Osteoblast (primary cell): Measurements from ENCODE around the gene CMTM8. TPM values are rescaled to one million over a fixed set of nuclear protein-coding genes. Genes with fewer than 3 reads are reported as not detected.
"Not testable (repeated sequence)": the region's sequence is repeated elsewhere in the genome, so short reads cannot be mapped to it uniquely, and the experiment has no call there.

ENCODE experiments used
- DNase-seq: peaks from one replicate; pipeline ENCODE4 v3.0.0; 2011; ENCODE audit warnings: low spot score, mixed read lengths; ENCODE audit not compliant: insufficient read length; ENCODE audit errors: missing footprints
- H2AFZ ChIP-seq: 2 replicates; pipeline ENCODE4 v1.6.0; 2011; ENCODE audit warnings: mild to moderate bottlenecking, low read length
- H3K27ac ChIP-seq: 2 replicates; pipeline ENCODE4 v1.5.1; 2011; ENCODE audit warnings: mild to moderate bottlenecking, low read depth, low read length, moderate library complexity
- H3K27me3 ChIP-seq: 2 replicates; pipeline ENCODE4 v1.6.0; 2012; ENCODE audit warnings: mild to moderate bottlenecking, control low read depth, inconsistent platforms, low read length, moderate library complexity; ENCODE audit not compliant: insufficient read depth
- H3K36me3 ChIP-seq: 2 replicates; pipeline ENCODE4 v1.5.1; 2011; ENCODE audit warnings: mild to moderate bottlenecking, low read length, control low read depth, moderate library complexity; ENCODE audit not compliant: insufficient read depth
- H3K4me1 ChIP-seq: 2 replicates; pipeline ENCODE4 v1.5.1; 2011; ENCODE audit warnings: mild to moderate bottlenecking, low read length, control low read depth, moderate library complexity; ENCODE audit not compliant: insufficient read depth
- H3K4me2 ChIP-seq: 2 replicates; pipeline ENCODE4 v1.6.0; 2011; ENCODE audit warnings: mild to moderate bottlenecking, low read length; ENCODE audit not compliant: insufficient read depth
- H3K4me3 ChIP-seq: fragments of 200-600 bp; sonication (generic); 3 replicates; pipeline ENCODE4 v1.5.1; 2012; ENCODE audit warnings: mild to moderate bottlenecking, low read length, inconsistent platforms; ENCODE audit not compliant: insufficient read depth
- H3K79me2 ChIP-seq: 2 replicates; pipeline ENCODE4 v1.6.0; 2012; ENCODE audit warnings: mild to moderate bottlenecking, low read length, control low read depth, inconsistent platforms; ENCODE audit not compliant: insufficient read depth
- H3K9me3 ChIP-seq: 2 replicates; pipeline ENCODE4 v1.5.1; 2011; ENCODE audit warnings: low read depth, low read length, control low read depth
- H4K20me1 ChIP-seq: 2 replicates; pipeline ENCODE4 v1.6.0; 2012; ENCODE audit warnings: mild to moderate bottlenecking, low read length, control low read depth; ENCODE audit not compliant: insufficient read depth
- total RNA-seq: library from RNA; depleted of rRNA; stranded (reverse); fragments of >200 nt; gene quantifications from 2 replicates; pipeline ENCODE4 v1.2.3, GENCODE V29; 2012
- TF ChIP-seq, protein P1 (sequence below): IDR thresholded peaks from 2 replicates; pipeline ENCODE4 v1.5.1; 2011; ENCODE audit warnings: mild to moderate bottlenecking, low read depth, low read length, moderate library complexity; ENCODE audit errors: extremely low read depth

Gene CMTM8, protein sequence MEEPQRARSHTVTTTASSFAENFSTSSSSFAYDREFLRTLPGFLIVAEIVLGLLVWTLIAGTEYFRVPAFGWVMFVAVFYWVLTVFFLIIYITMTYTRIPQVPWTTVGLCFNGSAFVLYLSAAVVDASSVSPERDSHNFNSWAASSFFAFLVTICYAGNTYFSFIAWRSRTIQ
- total RNA-seq, result 1.4 and 4.4 TPM in 2 replicates

DNA sequence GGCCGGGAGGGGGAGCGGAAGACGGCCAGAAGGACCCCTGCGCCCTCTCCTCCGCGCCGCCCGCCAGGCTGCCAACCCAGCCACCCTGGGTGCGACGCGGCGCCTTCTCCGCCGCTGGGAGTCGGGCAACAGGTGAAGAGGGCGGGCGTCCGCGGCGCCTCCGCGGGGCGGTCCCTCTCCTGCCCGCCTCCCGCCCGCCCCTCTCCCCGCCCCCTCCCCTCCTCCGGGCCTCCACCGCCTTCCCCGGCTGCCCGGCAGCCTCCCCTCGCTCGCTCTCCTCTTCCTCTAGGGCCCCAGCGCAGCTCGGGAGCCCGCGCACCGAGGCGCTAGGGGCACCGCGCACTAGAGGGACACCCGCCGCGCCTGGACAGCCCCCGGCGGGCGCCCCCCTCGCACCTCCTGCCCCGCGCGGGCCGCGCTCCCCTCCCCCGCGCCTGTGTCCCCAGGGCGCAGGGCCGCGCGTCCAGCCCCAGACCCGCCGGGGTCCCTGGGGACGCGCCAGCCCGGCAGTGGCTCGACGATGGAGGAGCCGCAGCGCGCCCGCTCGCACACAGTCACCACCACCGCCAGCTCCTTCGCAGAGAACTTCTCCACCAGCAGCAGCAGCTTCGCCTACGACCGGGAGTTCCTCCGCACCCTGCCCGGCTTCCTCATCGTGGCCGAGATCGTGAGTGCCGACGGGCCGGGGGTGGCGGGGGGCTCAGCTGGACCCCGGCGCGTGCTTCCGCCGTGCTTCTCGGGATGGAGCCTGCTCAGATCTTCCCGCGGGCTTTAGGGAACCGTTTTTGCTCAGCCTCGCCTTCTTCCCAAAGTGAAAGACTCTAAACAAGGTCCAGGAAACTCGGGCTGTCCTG, at the start of gene CMTM8:
TSS of gene CMTM8 (plus strand) at position 228 of the 854 bp plus-strand sequence. CDS start at position 521, 293 bp downstream.
- Histone ChIP-seq H3K4me1 (no peaks in the 10 kb centered on the region), H3K4me2 (peak within 1 kb of the TSS; percentile 80), H3K79me2 (no peaks in the 10 kb centered on the region), H4K20me1 (no peaks in the 10 kb centered on the region), H3K27me3 (peaks cover 16% of the 10 kb centered on the region), H2AFZ (peak within 1 kb of the TSS; percentile 84), H3K27ac (no peak within 1 kb of the TSS), H3K4me3 (peak within 1 kb of the TSS; percentile 82), H3K36me3 (no peaks in the 10 kb centered on the region), H3K9me3 (peaks cover 4% of the 10 kb centered on the region)
- peak; percentile 90 for DNase-seq
- TF ChIP-seq, protein P1, sequence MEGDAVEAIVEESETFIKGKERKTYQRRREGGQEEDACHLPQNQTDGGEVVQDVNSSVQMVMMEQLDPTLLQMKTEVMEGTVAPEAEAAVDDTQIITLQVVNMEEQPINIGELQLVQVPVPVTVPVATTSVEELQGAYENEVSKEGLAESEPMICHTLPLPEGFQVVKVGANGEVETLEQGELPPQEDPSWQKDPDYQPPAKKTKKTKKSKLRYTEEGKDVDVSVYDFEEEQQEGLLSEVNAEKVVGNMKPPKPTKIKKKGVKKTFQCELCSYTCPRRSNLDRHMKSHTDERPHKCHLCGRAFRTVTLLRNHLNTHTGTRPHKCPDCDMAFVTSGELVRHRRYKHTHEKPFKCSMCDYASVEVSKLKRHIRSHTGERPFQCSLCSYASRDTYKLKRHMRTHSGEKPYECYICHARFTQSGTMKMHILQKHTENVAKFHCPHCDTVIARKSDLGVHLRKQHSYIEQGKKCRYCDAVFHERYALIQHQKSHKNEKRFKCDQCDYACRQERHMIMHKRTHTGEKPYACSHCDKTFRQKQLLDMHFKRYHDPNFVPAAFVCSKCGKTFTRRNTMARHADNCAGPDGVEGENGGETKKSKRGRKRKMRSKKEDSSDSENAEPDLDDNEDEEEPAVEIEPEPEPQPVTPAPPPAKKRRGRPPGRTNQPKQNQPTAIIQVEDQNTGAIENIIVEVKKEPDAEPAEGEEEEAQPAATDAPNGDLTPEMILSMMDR, result no peak

DNA sequence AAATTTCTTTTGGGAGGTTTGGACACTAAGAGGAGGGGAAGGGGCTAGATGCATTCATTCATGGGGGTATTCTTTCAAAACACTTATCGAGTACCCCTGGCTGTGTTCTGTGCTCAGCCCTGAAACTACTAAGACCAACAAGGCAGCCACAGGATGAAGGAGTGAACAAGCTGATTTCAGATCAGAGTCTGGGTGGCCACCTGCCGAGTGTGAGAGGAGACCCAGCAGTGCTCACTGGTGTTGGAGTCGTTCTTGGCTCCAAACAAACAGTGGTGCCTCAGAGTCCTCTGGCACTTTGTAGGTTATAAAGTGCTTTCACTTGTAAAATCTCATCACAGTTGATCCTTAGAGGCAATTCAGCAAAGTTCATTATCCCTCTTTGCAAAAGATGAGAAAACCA, 48.8 kb upstream of the CMTM8 start:
- TF ChIP-seq, protein P1, result no peak
- no peak for DNase-seq
- no peak overlapping the region for H3K4me2 ChIP-seq
- H3K27ac ChIP-seq, result no peak overlapping the region
- no peaks in the 10 kb centered on the region for H3K79me2 ChIP-seq
- no peak overlapping the region for H2AFZ ChIP-seq
- no peak overlapping the region for H3K4me3 ChIP-seq
- H3K4me1 ChIP-seq, result no peaks in the 10 kb centered on the region
- H4K20me1 ChIP-seq, result no peaks in the 10 kb centered on the region
- peaks cover 9% of the 10 kb centered on the region for H3K27me3 ChIP-seq
- no peaks in the 10 kb centered on the region for H3K36me3 ChIP-seq
- H3K9me3 ChIP-seq, result no peaks in the 10 kb centered on the region

DNA sequence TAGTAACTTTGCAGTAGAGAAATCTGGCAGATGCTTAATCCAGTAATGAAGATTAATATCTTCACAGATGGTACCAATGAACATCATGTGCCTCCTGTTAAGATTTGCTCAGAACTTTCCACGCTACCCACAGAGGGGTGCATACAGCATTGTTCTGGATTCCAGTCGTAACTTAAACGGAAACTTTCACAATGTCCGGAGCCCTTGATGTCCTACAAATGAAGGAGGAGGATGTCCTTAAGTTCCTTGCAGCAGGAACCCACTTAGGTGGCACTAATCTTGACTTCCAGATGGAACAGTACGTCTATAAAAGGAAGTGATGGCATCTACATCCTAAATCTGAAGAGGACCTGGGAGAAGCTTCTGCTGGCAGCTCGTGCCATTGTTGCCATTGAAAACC, 47.9 kb upstream of the CMTM8 start:
- not testable (repeated sequence) for H3K4me1 ChIP-seq, H3K4me3 ChIP-seq, H2AFZ ChIP-seq, H3K36me3 ChIP-seq, H3K4me2 ChIP-seq, H3K27ac ChIP-seq, H3K27me3 ChIP-seq, H4K20me1 ChIP-seq, H3K9me3 ChIP-seq, H3K79me2 ChIP-seq, DNase-seq

DNA sequence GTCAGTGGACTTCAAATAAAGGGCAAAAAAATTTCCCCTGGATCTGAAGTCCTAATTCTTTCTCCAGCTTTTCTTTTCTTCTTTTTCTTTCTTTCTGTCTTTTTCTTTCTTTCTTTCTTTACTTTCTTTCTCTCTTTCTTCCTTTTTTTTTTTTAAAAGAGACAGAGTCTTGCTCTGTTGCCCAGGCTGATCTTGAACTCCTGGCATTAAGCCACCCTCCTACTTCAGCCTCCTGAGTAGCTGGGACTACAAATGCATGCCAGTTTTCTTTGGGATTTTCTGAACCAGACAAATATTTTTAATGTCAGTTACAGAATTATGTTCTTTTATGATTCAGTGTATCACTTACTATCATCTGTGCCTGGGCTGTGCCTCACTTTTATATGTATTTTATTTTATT, 45.4 kb upstream of the CMTM8 start:
- no peaks in the 10 kb centered on the region for H3K36me3 ChIP-seq
- no peak for DNase-seq
- no peaks in the 10 kb centered on the region for H3K9me3 ChIP-seq
- H2AFZ ChIP-seq, result no peak overlapping the region
- H4K20me1 ChIP-seq, result no peaks in the 10 kb centered on the region
- TF ChIP-seq, protein P1, result no peak
- H3K4me2 ChIP-seq, result no peak overlapping the region
- H3K27me3 ChIP-seq, result peaks cover 8% of the 10 kb centered on the region
- H3K4me3 ChIP-seq, result no peak overlapping the region
- no peak overlapping the region for H3K27ac ChIP-seq
- no peaks in the 10 kb centered on the region for H3K79me2 ChIP-seq
- H3K4me1 ChIP-seq, result no peaks in the 10 kb centered on the region
